SK-N-SH (cell line): ENCODE results near the gene TPST2. TPM values are rescaled to one million over a fixed set of nuclear protein-coding genes. Genes with fewer than 3 reads are reported as not detected.

Experiments
- CTCF ChIA-PET: fragments of 300-600, 350-600 bp; formaldehyde crosslinking; extraction: SDS; loops from one replicate; lab custom pipeline; 2021; lab: Yijun Ruan, JAX
- POLR2A ChIA-PET: fragments of 350-600 bp; sonication (Branson Sonifier 250); formaldehyde crosslinking; extraction: SDS; loops from one replicate; lab custom pipeline; 2020; ENCODE audit warnings: antibody characterized with exemption, inconsistent platforms; lab: Yijun Ruan, JAX
- DNase-seq: peaks from one replicate; pipeline ENCODE4 v3.0.0; 2012
- H2AFZ ChIP-seq: fragments of 200-600 bp; sonication (generic); 2 replicates; pipeline ENCODE4 v1.8.1; 2016; ENCODE audit warnings: antibody characterized with exemption, mild to moderate bottlenecking, low read depth
- H3F3A ChIP-seq: fragments of 200-600 bp; sonication (generic); replicated peaks from 2 replicates; pipeline ENCODE3; 2016; ENCODE audit warnings: antibody characterized with exemption, mild to moderate bottlenecking; ENCODE audit not compliant: insufficient read depth
- H3K27ac ChIP-seq, 2 experiments: fragments of 200-500 bp in 1 of 2; fragments of 200-600 bp in 1 of 2; sonication (Bioruptor generic) in 1 of 2; sonication (generic), shearing (Covaris generic) in 1 of 2; 2 replicates each; pipeline versions ENCODE4 v1.5.1 to v1.6.1; 2014 to 2016; ENCODE audit warnings: low read depth in 2 of 2, inconsistent platforms in 1 of 2, low read length in 1 of 2, mild to moderate bottlenecking in 1 of 2, mixed read lengths in 1 of 2
- H3K27me3 ChIP-seq: fragments of 200-600 bp; sonication (generic), shearing (Covaris generic); 2 replicates; pipeline ENCODE4 v1.6.1; 2016; ENCODE audit warnings: mixed run types; ENCODE audit not compliant: insufficient read depth
- H3K36me3 ChIP-seq, 2 experiments: fragments of 200-500 bp in 1 of 2; fragments of 200-600 bp in 1 of 2; sonication (Bioruptor generic) in 1 of 2; sonication (generic) in 1 of 2; replicated peaks in 1 of 2; 2 replicates each; pipeline versions ENCODE3 to v1.5.1; 2014 to 2016; ENCODE audit warnings: low read length in 1 of 2, mild to moderate bottlenecking in 1 of 2; ENCODE audit not compliant: insufficient read depth in 2 of 2, control insufficient read depth in 1 of 2
- H3K4me1 ChIP-seq, 2 experiments: fragments of 200-500 bp in 1 of 2; fragments of 200-600 bp in 1 of 2; sonication (Bioruptor generic) in 1 of 2; sonication (generic), shearing (Covaris generic) in 1 of 2; 2 replicates each; pipeline versions ENCODE4 v1.5.1 to v1.6.1; 2014 to 2016; ENCODE audit warnings: low read depth in 1 of 2, low read length in 1 of 2, mixed run types in 1 of 2; ENCODE audit not compliant: insufficient read depth in 2 of 2, control insufficient read depth in 1 of 2
- H3K4me2 ChIP-seq: fragments of 200-600 bp; sonication (generic), shearing (Covaris generic); 2 replicates; pipeline ENCODE4 v1.6.1; 2017; ENCODE audit warnings: mixed run types
- H3K4me3 ChIP-seq, 2 experiments: fragments of 200-500 bp in 1 of 2; fragments of 200-600 bp in 1 of 2; sonication (Bioruptor generic) in 1 of 2; sonication (generic), shearing (Covaris generic) in 1 of 2; 2 replicates each; pipeline versions ENCODE4 v1.5.1 to v1.8.1; 2014 to 2016; ENCODE audit warnings: low read depth in 2 of 2, inconsistent platforms in 1 of 2, low read length in 1 of 2, mild to moderate bottlenecking in 1 of 2, mixed read lengths in 1 of 2, moderate library complexity in 1 of 2
- H3K79me2 ChIP-seq: fragments of 200-600 bp; sonication (generic); 2 replicates; pipeline ENCODE4 v1.8.1; 2017; ENCODE audit warnings: mild to moderate bottlenecking; ENCODE audit not compliant: insufficient read depth
- H3K9ac ChIP-seq: fragments of 200-600 bp; sonication (generic); 2 replicates; pipeline ENCODE4 v1.6.1; 2017; ENCODE audit warnings: mixed run types
- H3K9me2 ChIP-seq: fragments of 200-600 bp; sonication (generic); 2 replicates; pipeline ENCODE4 v1.6.1; 2017; ENCODE audit warnings: mixed run types
- H3K9me3 ChIP-seq: fragments of 200-600 bp; sonication (generic); 2 replicates; pipeline ENCODE4 v1.6.1; 2017; ENCODE audit warnings: mixed run types, mild to moderate bottlenecking, moderate library complexity
- H4K20me1 ChIP-seq: fragments of 200-600 bp; sonication (generic); 2 replicates; pipeline ENCODE4 v1.6.1; 2017; ENCODE audit warnings: mild to moderate bottlenecking, mixed run types; ENCODE audit not compliant: insufficient read depth
- ELF1 ChIP-seq: IDR thresholded peaks from 2 replicates; pipeline ENCODE4 v1.4.0; 2012
- EZH2phosphoT487 ChIP-seq: fragments of 200-600 bp; sonication (generic); IDR thresholded peaks from 2 replicates; pipeline ENCODE4 v1.6.1; 2017; ENCODE audit warnings: low read depth, mixed run types, mild to moderate bottlenecking, antibody characterized with exemption, moderate library complexity, borderline replicate concordance
- FOXM1 ChIP-seq: IDR thresholded peaks from 2 replicates; pipeline ENCODE4 v1.4.0; 2012; ENCODE audit warnings: low read depth, mild to moderate bottlenecking
- GABPA ChIP-seq: IDR thresholded peaks from 2 replicates; pipeline ENCODE4 v1.4.0; 2012; ENCODE audit warnings: low read depth, mild to moderate bottlenecking
- GATA2 ChIP-seq: sonication (generic); formaldehyde crosslinking; IDR thresholded peaks from 2 replicates; pipeline ENCODE4 v1.5.0; 2020; ENCODE audit warnings: mild to moderate bottlenecking, missing genetic modification reagents
- MAX ChIP-seq: IDR thresholded peaks from 2 replicates; pipeline ENCODE4 v1.4.0; 2012; ENCODE audit warnings: low read depth
- MXI1 ChIP-seq: IDR thresholded peaks from 2 replicates; pipeline ENCODE4 v1.6.1; 2012; ENCODE audit warnings: mild to moderate bottlenecking, low read depth, low read length, improper control_type of control experiment
- NRF1 ChIP-seq: IDR thresholded peaks from 2 replicates; pipeline ENCODE4 v1.6.1; 2012; ENCODE audit warnings: low read depth, mild to moderate bottlenecking, low read length
- RAD21 ChIP-seq: IDR thresholded peaks from 2 replicates; pipeline ENCODE4 v1.6.1; 2012; ENCODE audit warnings: mild to moderate bottlenecking, low read length
- RFX5 ChIP-seq: IDR thresholded peaks from 2 replicates; pipeline ENCODE4 v1.6.1; 2012; ENCODE audit warnings: mild to moderate bottlenecking, improper control_type of control experiment, low read length
- RXRA ChIP-seq: IDR thresholded peaks from 2 replicates; pipeline ENCODE4 v1.4.0; 2012; ENCODE audit warnings: low read depth, mild to moderate bottlenecking, borderline replicate concordance
- TCF12 ChIP-seq: IDR thresholded peaks from 2 replicates; pipeline ENCODE4 v1.4.0; 2012
- TEAD4 ChIP-seq: IDR thresholded peaks from 2 replicates; pipeline ENCODE4 v1.4.0; 2012; ENCODE audit warnings: mild to moderate bottlenecking, borderline replicate concordance; ENCODE audit not compliant: insufficient read depth
- ZBTB33 ChIP-seq: IDR thresholded peaks from 2 replicates; pipeline ENCODE4 v1.4.0; 2012; ENCODE audit warnings: low read depth, borderline replicate concordance
- WGBS: methylation state at CpG from one replicate; pipeline ENCODE4 v1.1.6; 2017; ENCODE audit warnings: low lambda C conversion rate; 5-methylcytosine and 5-hydroxymethylcytosine counted together
- polyA plus RNA-seq, 3 experiments: library from polyadenylated mRNA; depleted of rRNA; stranded (reverse); fragments of >200 nt; gene quantifications; 2 replicates each; pipeline ENCODE4 v1.2.3, GENCODE V29; 2012

The TPST2 gene
- polyA plus RNA-seq, 1 of the 3 experiments (the other 2 are of a cell fraction), result 58.4 TPM

DNA sequence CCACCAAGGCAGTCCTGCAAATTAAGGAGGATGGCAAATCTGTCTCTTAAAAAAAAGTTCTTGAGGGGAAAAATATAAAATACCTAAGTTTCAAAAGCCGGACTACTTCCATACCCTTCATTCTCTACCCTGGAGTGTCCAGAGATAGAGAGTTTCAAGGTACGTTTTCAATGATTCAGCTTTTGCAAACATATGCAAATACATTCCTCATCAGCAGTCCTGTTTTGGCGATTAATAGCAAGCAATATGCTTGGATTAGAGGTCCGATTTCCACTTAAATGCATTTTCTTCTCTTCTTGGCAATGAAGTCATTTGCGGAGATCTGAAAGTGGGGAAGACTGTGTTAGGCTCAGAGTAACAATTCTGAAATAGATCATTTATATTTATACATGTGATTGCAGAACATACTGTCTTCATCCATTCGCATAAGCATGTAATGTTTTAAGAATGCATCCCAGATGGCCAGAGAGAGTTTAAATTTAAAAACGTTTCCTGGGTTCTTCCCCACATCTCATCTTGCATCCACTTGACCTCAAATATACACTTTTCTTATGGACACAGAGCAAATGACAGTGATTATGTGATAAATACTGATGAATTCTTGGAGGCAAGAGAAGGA, 63.9 kb downstream of the TPST2 start:
- TF ChIP-seq GATA2 (CRISPR knock-in tag), result no peak
- TF ChIP-seq MAX, result no peak
- TF ChIP-seq FOXM1, result no peak
- no peak for TF ChIP-seq ZBTB33
- TF ChIP-seq, all 33 proteins: peak for 0
- 84% methylated on average over 7 of the region's 7 CpGs for WGBS
- H3K27me3 ChIP-seq, result no peaks in the 10 kb centered on the region
- H2AFZ ChIP-seq, result no peak overlapping the region
- no peaks in the 10 kb centered on the region for H3K9me2 ChIP-seq
- H3K79me2 ChIP-seq, result no peaks in the 10 kb centered on the region
- H3F3A ChIP-seq, result peaks cover 3% of the 10 kb centered on the region
- no peak overlapping the region for H3K4me2 ChIP-seq
- no peaks in the 10 kb centered on the region for H4K20me1 ChIP-seq
- POLR2A ChIA-PET, result no interaction called here
- no peak overlapping the region for H3K9ac ChIP-seq
- peaks cover 7 to 34% of the 10 kb centered on the region in 2 experiments for H3K36me3 ChIP-seq
- H3K27ac ChIP-seq, result no peak overlapping the region
- H3K9me3 ChIP-seq, result no peaks in the 10 kb centered on the region
- H3K4me1 ChIP-seq, result no peaks in the 10 kb centered on the region
- no peak overlapping the region for H3K4me3 ChIP-seq
- CTCF ChIA-PET, result no interaction called here
- DNase-seq, result no peak

GRCh38 chr22:26524870-26525269, 65.1 kb downstream of the TPST2 start:
- DNase-seq, result no peak
- Histone ChIP-seq H3F3A (peaks cover 3% of the 10 kb centered on the region), H3K9me3 (no peaks in the 10 kb centered on the region), H3K4me2 (no peak overlapping the region), H3K36me3 (peaks cover 7 to 27% of the 10 kb centered on the region in 2 experiments), H3K27me3 (no peaks in the 10 kb centered on the region), H3K27ac (no peak overlapping the region), H3K9me2 (no peaks in the 10 kb centered on the region), H3K9ac (no peak overlapping the region), H3K79me2 (no peaks in the 10 kb centered on the region), H3K4me3 (no peak overlapping the region), H3K4me1 (no peaks in the 10 kb centered on the region)
- WGBS, result 91% methylated on average over 4 of the region's 4 CpGs
- POLR2A ChIA-PET, result no interaction called here
- TF ChIP-seq RFX5 (no peak), MXI1 (no peak), TCF12 (no peak), RXRA (no peak)
- TF ChIP-seq, all 33 proteins: peak for 0
- no peaks in the 10 kb centered on the region for H4K20me1 ChIP-seq
- no peak overlapping the region for H2AFZ ChIP-seq
- CTCF ChIA-PET, result no interaction called here

GRCh38 chr22:26522592-26522991, 67.3 kb downstream of the TPST2 start:
- no peaks in the 10 kb centered on the region for H4K20me1 ChIP-seq
- no peaks in the 10 kb centered on the region for H3K9me2 ChIP-seq
- H3K27me3 ChIP-seq, result no peaks in the 10 kb centered on the region
- H3K36me3 ChIP-seq, result peaks cover 7 to 19% of the 10 kb centered on the region in 2 experiments
- no peak overlapping the region for H3K4me2 ChIP-seq
- CTCF ChIA-PET, result interaction anchor here (0.7 to 1.5 kb wide), 4 partner anchors 8 to 178 kb away, joined by 3 read pairs; no protein-coding TSS in a partner anchor
- no peak for DNase-seq
- H3K4me3 ChIP-seq, result no peak overlapping the region
- no peaks in the 10 kb centered on the region for H3K4me1 ChIP-seq
- H3F3A ChIP-seq, result peaks cover 3% of the 10 kb centered on the region
- TF ChIP-seq EZH2phosphoT487 (no peak), NRF1 (no peak), ZBTB33 (no peak), MAX (no peak), RAD21 (no peak), TEAD4 (no peak), ELF1 (no peak), RFX5 (no peak), GABPA (no peak), MXI1 (no peak)
- no peak overlapping the region for H2AFZ ChIP-seq
- POLR2A ChIA-PET, result no interaction called here
- H3K9me3 ChIP-seq, result no peaks in the 10 kb centered on the region
- no peaks in the 10 kb centered on the region for H3K79me2 ChIP-seq
- H3K9ac ChIP-seq, result no peak overlapping the region
- 89% methylated on average over 4 of the region's 4 CpGs for WGBS
- no peak overlapping the region for H3K27ac ChIP-seq
